Prostate gland (tissue), 2 donors: ENCODE results near the gene BAIAP2.

Experiments
- CTCF ChIP-seq, 4 experiments: fragments of 200-600 bp in 2 of 4; fragments of 450-650 bp in 2 of 4; sonication (generic) in 2 of 4; IDR thresholded peaks; 1 replicate in 3 of 4; 2 replicates in 1 of 4; pipeline ENCODE4 v1.5.1; 2016 to 2019; ENCODE audit warnings: antibody characterized with exemption in 4 of 4, mild to moderate bottlenecking in 2 of 4, moderate library complexity in 2 of 4
- POLR2AphosphoS5 ChIP-seq: sonication (generic); formaldehyde crosslinking; IDR thresholded peaks from one replicate; pipeline ENCODE4 v1.6.1; 2017; ENCODE audit warnings: antibody characterized with exemption

GRCh38 chr17:81028506-81028858, 6.5 kb upstream of the BAIAP2 start:
- TF ChIP-seq CTCF (IDR thresholded peaks at IDR 0.05) (no peak), POLR2AphosphoS5 (no peak)
